Fibroblast of peridontal ligament (primary cell): ENCODE results near the gene AP5Z1.

Experiments
- DNase-seq: peaks from one replicate; pipeline ENCODE4 v3.0.0-alpha.2; 2010; ENCODE audit errors: extremely low read depth

The AP5Z1 gene, protein sequence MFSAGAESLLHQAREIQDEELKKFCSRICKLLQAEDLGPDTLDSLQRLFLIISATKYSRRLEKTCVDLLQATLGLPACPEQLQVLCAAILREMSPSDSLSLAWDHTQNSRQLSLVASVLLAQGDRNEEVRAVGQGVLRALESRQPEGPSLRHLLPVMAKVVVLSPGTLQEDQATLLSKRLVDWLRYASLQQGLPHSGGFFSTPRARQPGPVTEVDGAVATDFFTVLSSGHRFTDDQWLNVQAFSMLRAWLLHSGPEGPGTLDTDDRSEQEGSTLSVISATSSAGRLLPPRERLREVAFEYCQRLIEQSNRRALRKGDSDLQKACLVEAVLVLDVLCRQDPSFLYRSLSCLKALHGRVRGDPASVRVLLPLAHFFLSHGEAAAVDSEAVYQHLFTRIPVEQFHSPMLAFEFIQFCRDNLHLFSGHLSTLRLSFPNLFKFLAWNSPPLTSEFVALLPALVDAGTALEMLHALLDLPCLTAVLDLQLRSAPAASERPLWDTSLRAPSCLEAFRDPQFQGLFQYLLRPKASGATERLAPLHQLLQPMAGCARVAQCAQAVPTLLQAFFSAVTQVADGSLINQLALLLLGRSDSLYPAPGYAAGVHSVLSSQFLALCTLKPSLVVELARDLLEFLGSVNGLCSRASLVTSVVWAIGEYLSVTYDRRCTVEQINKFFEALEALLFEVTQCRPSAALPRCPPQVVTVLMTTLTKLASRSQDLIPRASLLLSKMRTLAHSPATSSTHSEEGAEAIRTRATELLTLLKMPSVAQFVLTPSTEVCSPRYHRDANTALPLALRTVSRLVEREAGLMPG

DNA sequence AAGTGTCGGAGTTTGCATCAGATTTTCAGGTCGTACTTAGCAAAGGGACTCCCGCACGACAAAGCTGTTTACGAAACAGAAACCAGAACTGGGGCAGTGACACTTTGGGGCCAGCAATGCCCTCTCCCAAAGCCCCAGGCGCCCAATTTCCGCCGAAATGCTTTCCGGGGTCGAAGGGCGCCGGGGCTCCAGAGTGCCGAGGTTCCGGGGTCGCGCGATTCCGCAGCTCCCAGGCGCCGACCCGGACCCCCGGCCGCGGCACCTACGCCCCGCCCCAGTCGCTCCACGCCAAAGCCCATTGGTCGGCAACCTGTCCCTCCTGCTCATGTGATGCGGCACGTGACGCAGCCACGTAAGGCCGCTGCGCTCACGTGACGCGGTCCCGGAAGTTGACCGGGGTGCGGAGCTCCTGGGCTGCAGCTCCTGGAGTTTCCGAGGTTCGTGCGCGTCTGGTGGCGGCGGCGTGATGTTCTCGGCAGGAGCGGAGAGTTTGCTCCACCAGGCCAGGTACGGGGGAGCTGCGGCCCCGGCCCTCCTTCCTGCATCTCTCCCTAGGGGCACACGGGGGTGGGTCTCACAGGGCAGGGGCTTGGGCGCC lies at the start of gene AP5Z1:
TSS of gene AP5Z1 (plus strand) at position 374 of the 598 bp plus-strand sequence. CDS start at position 467, 93 bp downstream.
- DNase-seq, result peak; percentile 93

DNA sequence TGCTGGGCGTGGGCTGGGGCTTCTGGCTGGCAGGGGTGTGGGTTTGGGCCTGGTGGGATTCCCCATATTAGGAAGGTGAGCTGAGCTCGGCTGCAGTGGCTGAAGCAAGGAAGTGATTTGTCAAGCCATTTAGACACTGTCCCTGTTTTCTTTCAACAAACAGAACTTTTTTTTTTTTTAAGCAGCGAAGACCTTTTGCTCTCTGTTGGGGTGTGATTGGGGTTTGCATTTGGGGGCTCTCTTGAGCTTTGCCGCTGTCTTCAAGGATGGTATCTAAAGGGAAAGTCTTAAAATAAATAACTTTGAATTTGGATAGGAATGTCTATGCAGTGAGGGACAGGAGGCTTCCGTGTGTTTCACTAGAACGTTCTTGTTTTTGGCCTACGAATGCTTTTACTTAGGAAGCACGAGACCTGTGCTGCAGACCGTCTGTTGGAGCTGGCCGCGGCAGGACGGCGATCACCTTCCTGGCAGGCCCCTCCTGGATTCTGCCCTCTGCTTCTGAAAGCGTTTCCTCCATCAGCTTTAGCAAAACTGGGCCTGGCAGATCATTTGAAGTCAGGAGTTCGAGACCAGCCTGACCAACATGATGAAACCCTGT lies 49.5 kb upstream of the AP5Z1 start:
- peak; percentile 14 for DNase-seq

DNA sequence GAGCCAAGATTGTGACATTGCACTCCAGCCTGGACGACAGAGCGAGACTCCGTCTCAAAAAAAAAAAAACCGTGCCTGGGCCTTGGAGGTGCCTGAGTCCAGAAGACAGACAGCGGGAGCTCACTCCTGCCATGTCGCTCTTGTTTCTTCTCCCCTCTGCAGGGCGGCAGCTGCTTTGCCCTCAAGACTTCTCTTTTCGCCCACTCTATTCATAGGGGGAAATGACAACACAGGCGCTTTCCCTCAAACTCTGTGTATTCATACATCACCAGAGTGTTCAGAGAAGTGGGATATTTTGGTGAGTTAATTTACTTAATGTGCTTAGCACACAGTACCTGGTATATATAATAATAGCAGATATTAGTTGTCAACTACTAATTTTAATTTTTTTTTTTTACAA lies 48.9 kb upstream of the AP5Z1 start:
- no peak for DNase-seq

DNA sequence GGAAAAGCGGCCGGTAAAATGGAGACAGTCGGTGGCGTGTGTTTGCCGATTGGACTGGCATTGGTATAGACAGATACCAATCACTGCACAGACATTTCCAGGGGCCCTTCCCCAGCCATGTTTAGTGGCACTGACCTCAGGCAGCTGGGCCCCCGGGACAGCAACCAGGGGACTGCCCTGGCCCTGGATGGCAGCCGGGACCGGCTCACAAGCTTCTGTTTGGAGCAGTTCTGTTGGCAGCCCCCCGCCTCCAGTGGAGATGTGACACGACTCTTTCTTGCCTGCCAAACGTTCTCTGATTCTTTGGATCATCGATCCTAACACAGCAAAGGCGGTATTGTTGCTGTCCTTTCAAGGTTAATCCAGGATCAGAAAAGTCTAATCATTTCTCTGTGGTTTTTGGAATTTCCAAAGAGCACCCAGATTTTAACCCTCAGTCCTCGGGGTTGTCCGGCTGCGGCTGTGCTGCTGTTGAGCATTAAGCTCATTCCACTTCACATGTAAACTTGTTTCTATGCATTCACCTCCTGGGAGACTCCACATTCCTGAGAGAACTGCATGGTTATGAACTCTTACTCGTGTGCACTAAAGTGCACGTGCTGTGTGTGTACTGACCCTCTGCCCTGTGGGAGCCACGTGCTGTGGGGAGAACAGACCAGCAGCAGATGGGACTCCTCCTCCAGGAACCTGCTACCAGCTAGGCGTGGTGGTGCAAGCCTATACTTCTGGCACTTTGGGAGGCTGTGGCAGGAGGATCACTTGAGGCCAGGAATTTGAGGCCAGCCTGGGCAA lies 47.3 kb upstream of the AP5Z1 start:
- DNase-seq, result no peak

DNA sequence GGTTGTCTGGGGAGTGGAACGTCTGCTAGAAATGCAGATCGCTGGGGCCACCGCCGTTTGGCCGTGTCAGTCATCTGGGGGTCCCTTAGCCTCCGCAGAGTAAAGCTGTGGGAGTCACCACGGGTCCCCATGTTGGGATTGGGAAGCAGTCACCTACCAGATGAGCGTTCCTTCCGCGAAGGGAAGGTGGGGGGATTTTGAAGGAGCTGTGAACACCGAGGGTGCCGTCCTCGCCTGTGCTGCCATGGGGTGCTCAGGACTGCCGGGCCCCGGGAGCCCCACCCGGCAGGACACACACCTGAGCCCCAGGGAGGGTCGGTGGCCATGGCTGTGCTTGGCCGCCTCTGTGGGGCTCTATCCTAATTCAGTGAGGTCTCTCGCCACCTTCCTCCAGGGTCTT lies 46.2 kb upstream of the AP5Z1 start:
- no peak for DNase-seq

DNA sequence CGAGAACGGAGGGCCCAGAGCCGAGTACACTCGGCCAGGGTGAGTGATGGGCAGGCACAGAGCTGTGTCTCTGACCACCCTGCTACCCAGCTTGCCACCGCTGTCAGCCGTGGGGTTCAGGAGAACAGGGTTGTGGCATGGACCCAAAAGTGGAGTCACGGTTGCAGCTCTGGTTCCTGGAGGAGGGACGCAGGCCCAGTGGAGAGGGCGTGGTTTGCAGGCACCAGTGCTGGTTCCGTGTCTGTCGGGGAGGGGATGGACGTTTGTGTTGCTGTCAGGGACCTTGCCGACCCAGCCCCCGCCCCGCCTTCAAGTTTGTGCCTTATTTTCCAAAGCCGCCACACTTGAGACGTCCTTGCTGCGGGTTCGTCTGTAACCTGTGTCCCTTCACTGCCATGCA lies 45.1 kb upstream of the AP5Z1 start:
- no peak for DNase-seq

DNA sequence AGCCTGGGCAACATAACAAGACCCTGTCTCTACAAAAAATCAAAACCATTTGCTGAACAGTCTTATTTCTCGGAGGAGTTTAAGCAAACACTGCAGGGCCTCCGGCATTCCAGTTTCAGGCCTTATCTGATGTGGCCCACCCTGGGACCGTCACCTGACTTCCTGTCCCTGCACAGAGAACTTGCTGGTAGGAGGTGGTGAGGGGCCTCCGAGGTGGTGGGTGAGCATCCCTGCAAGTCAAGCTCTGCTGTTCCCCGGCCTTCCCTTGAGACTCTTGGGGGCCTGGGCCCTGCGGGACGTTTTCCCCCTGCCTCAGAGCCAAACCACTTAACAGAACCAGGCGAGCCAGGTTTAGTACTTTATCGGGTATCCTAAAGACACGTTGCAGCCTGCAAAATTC lies 44.5 kb upstream of the AP5Z1 start:
- DNase-seq, result no peak

DNA sequence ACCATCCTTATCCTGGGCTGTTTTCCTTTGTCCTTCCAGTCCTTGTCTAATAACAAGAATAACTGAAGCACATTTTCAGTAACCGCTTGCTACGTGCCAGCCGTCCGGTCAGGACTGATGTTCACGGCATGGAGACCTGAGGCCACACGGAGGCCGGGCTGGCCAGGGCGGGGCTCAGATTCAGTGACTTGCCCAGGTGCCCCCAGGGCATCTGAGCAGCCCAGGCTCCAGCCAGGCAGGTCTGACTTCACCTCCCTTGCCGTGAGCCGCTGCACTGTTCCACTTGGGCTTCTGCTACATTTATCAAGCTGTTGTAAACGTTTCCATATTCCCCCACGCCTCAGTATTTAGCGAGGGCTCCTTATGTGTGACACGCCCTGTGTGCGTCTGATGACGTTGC lies 43.6 kb upstream of the AP5Z1 start:
- no peak for DNase-seq

DNA sequence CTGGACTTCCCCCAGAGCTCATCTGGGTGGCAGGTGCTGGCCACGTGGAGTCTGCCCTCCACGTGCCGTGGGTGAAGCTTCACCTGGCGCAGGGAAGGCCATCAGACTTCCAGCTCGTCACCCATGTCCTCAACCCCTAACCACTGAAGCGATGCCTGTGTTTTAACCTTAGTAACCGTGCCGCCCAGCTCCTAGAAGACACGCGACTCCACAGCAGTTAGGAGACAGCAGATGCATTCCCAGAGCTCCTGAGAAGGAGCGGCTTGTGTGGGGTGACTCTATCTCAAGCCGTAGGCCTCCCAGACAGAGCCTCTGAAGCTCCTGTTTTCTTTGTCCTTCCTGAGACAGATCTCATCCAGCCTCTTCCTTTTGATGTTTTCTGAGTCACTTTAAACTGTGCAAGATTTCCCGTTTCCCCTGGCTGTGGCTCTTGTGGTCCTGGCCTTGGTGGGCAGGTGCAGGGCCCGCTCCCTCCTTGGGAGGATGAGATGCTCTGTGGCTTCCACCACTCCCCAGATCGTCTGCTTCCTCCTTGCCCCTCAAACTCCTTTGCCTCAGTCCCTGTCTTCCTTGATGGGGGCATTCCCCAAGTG lies 41.4 kb upstream of the AP5Z1 start:
- no peak for DNase-seq

DNA sequence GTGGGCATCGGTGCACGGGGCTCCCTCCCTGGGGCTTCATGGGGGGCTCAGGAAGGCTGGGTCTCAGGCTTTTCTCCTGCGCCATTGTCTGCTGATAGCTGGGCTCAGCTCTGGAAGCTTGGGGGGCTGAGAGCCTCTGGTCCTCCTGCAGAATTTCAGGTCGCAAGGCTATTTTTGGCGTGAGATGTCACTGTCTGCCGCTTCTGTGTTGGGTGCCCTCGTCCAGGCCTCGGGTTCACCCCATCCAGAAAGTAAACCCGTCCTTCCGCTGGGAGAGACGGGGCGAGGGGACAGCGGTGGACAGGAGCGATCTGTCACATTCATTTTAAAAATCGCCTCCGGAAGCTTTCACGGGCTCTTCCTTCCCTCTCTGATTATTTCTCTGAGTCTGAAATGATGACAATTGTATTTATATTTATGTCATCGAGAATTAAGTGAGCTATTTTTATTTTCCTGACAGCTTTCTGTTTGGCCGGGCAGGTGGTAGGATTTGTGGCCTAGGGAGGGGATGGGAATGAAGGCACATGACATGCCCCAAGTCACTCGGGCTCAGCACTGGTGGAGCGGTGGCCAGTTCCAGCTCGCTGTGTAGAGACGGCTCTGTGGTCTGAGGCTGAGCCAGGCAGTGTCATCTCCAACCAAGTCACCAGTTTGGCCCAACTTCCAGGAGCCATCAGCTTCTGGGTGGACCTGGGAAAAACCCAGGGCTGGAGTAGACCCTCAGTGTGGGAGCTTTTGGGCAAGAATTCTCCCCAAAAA lies 40.7 kb upstream of the AP5Z1 start:
- DNase-seq, result no peak

DNA sequence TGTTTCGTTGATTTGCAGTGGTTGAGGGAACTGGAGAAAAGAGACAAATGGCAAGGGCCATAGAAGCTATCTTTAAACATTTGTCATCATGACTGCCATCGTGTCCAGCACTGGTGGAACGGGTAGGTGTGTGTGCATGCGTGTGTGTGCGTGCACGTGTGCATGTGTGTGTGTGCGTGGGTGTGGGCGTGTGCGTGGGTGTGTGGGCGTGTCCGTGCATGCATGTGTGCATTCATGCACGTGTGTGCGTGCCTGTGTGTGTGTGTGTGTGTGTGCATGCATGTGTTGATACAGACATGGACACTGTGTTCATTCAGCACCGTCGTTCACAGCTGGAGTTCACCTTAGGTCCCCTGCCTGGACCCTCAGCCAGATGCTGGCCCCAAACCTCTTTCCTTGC lies 38.1 kb upstream of the AP5Z1 start:
- no peak for DNase-seq

DNA sequence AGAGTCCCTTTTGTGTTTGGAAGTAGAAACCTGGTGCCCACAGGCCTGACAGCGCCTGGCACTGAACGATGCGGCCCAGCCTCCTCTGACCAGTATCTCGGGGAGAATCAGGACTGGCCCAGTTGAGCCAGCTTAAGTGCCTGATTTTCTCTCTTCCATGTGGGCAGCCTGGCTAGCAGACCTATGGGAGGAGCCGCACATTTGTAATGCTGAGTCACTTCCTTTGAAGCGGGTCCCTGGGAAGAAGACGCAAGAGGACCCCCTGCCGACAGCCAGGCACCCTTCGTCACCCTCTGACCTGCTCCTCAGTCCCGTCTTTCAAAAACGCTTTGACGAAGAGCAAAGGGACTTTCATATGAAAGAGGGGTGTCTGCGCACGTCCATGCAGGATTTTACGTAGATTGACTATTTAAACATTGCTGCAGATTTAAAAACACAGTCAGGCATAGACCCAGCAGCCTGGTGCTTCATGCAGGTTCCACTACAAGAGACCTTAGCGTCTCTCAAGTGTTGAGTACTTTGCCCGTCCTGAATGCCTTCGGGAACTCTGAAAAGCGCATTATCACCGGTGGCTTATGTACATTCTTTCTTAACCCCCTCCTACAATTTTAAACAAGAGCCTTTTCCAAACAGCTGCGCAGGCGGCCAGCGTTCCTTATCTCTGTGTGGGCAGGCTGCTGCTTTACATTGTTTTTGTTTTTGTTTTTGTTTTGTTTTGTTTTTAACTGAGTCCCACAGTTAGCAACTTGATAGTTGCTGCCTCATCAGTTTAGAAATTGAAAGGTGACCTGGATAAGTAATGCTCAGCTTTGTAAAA lies 36.5 kb upstream of the AP5Z1 start:
- peak; percentile 75 for DNase-seq

DNA sequence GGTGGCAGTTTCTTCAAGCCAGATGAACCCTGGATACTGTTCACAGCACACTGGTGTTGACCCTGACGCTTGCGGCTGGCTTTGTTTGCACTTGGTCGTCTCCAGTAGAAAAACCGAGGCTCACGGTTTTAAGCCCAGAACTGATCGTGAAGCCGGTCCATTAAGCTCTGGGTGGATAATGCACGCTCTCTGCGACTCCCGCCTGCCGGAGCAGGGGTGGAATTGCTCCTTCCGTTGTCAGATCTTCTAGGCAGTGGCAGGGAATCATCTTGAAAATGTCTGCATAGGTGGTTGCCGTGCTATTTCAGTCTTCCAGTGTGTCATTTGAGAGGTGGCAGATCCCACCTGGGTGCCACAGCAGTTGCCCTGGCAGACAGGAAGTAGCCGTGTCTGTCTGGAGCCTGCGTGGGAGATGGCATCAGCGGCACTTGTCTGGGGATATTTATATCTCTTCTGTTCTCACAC lies 35.9 kb upstream of the AP5Z1 start:
- peak; percentile 36 for DNase-seq

DNA sequence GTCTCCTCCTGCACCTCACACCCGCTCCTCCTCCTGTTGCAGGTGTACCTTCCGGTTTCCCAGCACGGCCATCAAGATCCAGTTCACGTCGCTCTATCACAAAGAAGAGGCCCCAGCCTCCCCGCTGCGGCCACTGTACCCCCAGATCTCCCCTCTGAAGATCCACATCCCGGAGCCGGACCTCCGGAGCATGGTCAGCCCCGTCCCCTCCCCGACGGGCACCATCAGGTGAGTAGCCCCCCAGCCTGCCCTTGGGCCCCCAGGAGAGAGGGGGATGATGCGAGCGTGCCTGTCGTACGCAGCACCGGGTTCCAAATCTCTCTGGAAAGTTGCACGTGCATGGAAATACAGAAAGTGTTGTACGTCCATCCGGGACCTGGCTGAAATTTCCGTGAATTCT lies 34.6 kb upstream of the AP5Z1 start:
- DNase-seq, result no peak

DNA sequence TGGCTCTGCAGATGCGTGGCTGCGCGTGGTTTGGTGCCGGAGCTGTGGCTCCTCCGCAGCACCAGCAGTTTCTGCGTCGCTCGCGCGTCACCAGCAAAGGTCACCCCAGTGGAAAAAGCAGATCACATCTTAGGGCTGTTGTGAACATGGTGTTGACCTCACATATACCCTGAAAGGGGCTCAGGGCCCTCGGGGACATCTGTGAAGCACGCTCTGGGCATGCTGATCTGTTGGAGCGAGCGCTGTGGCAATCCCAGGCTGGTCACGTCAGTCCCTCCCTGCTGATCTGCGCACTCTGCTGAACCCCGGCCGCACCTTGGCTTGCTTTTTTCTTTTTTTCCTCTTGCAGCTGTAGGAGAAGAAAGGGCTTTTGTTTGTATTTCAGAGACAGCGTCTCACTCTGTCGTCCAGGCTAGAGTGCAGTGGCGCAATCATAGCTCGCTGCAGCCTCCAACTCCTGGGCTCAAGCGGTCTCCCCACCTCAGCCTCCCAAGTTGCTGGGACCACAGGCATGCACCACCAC lies 33.3 kb upstream of the AP5Z1 start:
- DNase-seq, result no peak

DNA sequence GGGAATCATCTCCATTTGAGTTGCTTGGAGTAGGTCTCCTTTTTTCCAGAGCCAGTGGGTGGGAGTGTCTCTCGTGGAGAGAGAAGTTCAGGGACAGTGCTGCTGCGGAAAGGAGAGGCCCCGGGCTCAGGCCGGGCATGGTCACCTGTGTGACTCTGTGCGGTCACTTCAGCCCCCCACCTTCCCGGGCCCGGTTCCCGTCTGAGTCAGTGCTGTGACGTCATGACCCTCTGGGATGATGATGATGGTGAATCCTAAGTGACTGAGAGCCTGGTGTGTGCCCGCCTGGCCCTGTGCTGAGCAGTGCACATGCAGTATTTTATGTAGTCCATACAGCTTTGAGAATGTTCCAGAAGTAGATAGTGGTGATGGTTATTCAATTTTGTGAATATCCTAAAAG lies 32.6 kb upstream of the AP5Z1 start:
- no peak for DNase-seq

DNA sequence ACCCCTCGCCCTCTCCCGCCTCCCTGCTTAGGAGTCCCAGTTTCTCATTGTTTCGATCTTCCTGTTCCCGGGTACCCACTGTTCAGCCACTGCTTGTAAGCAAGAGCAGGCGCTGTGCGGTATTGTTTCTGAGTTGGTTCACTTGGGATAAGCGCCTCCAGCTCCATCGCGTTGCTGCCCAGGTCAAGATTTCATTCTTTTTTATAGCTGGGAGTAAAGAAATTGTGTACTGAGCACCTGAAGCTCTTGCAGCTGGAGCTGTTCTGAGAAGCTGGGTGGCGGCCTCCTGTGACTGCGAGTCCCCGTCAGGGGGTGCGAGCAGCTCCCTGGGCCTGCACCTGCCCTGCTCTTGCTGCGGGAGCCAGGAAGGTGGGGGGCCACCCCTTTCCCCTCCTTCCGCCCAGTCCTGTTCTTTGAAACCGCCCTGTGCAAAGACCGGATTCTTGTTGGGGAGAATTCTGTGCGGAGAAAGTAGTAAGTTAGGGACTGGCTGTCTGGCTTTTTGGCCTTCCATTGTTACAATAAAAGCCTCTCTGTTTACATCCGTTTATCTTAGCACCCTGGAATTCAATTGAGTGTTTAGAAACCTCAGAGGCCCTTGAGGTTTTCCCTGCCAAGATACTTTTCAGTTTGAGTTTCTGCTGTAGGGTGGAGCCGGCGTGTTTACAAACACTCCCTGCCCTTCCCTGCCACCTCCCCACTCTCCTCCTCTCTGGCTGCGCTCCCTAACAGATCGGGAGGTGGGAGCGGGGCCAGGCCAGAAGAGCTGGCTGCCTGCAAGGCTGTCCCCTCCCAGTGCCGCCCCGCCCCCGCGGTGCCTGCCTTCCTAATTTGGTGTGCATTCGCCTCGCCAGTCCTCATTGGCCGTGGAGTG lies 30.8 kb upstream of the AP5Z1 start:
- DNase-seq, result peak; percentile 99

DNA sequence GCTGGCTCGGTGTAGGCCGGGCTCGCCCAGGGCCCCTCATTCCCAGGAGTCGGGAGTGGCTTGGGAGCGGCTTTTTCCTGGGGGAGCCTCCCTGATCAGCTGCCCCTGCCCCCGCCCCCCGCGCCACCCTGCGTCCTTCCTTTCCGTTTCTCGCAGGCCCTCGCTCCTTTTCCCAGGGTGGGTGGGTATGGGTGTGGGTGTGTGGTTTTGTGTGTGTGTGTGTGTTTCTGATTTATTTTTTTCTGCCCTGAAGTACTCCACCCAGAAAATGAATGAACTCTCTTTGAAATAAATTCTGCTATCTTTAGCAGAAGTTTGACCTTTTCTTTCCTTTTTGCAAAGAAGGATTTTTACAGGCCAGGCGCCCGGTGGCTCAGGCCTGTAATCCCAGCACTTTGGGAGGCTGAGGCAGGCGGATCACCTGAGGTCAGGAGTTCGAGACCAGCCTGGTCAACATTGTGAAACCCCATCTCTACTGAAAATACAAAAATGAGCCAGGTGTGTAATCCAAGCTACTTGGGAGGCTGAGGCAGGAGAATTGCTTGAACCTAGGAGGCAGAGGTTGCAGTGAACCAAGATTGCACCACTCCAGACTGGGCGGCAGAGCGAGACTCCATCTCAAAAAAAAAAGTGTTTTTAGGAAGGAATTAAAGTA lies 30.0 kb upstream of the AP5Z1 start:
- DNase-seq, result no peak
